Renal pelvis (tissue), 4 donors: ENCODE data around the gene SHISA9. TPM values are rescaled to one million over a fixed set of nuclear protein-coding genes. Genes with fewer than 3 reads are reported as not detected.

Experiments used
- DNase-seq: peaks from one replicate; pipeline ENCODE4 v3.0.0-alpha.2; 2013
- polyA plus RNA-seq, 3 donors: library from polyadenylated mRNA; unstranded; fragments of 120-200 nt; gene quantifications; one replicate each; pipeline ENCODE4 v1.2.1, GENCODE V29; 2013; ENCODE audit not compliant: insufficient read length in 3 of 3

Gene SHISA9
- polyA plus RNA-seq, 3 donors = 2.7 to 3.7 (median 3.6) TPM

GRCh38 chr16:13111747-13112146 lies 210.3 kb downstream of the SHISA9 start:
- DNase-seq = no peak

GRCh38 chr16:13113741-13114140 lies 212.3 kb downstream of the SHISA9 start:
- DNase-seq = no peak

- no peak for DNase-seq
Observed at GRCh38 chr16:13118091-13118490, 216.7 kb downstream of the SHISA9 start.

GRCh38 chr16:13120091-13120490 lies 218.7 kb downstream of the SHISA9 start:
- DNase-seq = no peak

GRCh38 chr16:13120557-13120956 lies 219.2 kb downstream of the SHISA9 start:
- DNase-seq = no peak

- no peak for DNase-seq
Observed at GRCh38 chr16:13123991-13124390, 222.6 kb downstream of the SHISA9 start.

- DNase-seq = no peak
Observed at GRCh38 chr16:13127144-13127543, 225.7 kb downstream of the SHISA9 start.

GRCh38 chr16:13130586-13130985 lies 229.2 kb downstream of the SHISA9 start:
- DNase-seq = no peak

GRCh38 chr16:13134836-13135235 lies 233.4 kb downstream of the SHISA9 start:
- DNase-seq = no peak

GRCh38 chr16:13136901-13137300 lies 235.5 kb downstream of the SHISA9 start:
- DNase-seq = no peak

GRCh38 chr16:13138528-13138927 lies 237.1 kb downstream of the SHISA9 start:
- no peak for DNase-seq

- no peak for DNase-seq
Observed at GRCh38 chr16:13139661-13140241, 238.4 kb downstream of the SHISA9 start.

- DNase-seq = no peak
Observed at GRCh38 chr16:13143551-13143950, 242.2 kb downstream of the SHISA9 start.

- DNase-seq = no peak
Observed at GRCh38 chr16:13146829-13147228, 245.4 kb downstream of the SHISA9 start.

- DNase-seq = no peak
Observed at GRCh38 chr16:13148294-13148693, 246.9 kb downstream of the SHISA9 start.

- no peak for DNase-seq
Observed at GRCh38 chr16:13148836-13149235, 247.4 kb downstream of the SHISA9 start.

GRCh38 chr16:13150181-13150885 lies 248.9 kb downstream of the SHISA9 start:
- DNase-seq = no peak

GRCh38 chr16:13153696-13154095 lies 252.3 kb downstream of the SHISA9 start:
- DNase-seq = no peak

- no peak for DNase-seq
Observed at GRCh38 chr16:13154799-13155198, 253.4 kb downstream of the SHISA9 start.

- DNase-seq = no peak
Observed at GRCh38 chr16:13155377-13155776, 254.0 kb downstream of the SHISA9 start.

GRCh38 chr16:13155780-13156179 lies 254.4 kb downstream of the SHISA9 start:
- DNase-seq = no peak

- no peak for DNase-seq
Observed at GRCh38 chr16:13157082-13157481, 255.7 kb downstream of the SHISA9 start.

- DNase-seq = no peak
Observed at GRCh38 chr16:13158427-13158826, 257.0 kb downstream of the SHISA9 start.

GRCh38 chr16:13165024-13165423 lies 263.6 kb downstream of the SHISA9 start:
- no peak for DNase-seq
